ENCODE results near the gene TMCC1.
"Not testable (repeated sequence)": the region's sequence is repeated elsewhere in the genome, so short reads cannot be mapped to it uniquely, and the experiment has no call there.

TMCC1 gene

GRCh38 chr3:129834580-129834979 lies 58.9 kb downstream of the TMCC1 start:
- DNase-seq = peak; percentile 7

GRCh38 chr3:129831942-129832341 lies 61.6 kb downstream of the TMCC1 start:
- DNase-seq = not testable (repeated sequence)

- no peak for DNase-seq
Measured at GRCh38 chr3:129831503-129831902, 62.0 kb downstream of the TMCC1 start.

- DNase-seq = peak; percentile 64
Measured at GRCh38 chr3:129829640-129830039, 63.9 kb downstream of the TMCC1 start.

GRCh38 chr3:129827765-129828164 lies 65.7 kb downstream of the TMCC1 start:
- DNase-seq = no peak

- DNase-seq = peak; percentile 67
Measured at GRCh38 chr3:129824926-129825541, 68.5 kb downstream of the TMCC1 start.

GRCh38 chr3:129822679-129823078 lies 70.8 kb downstream of the TMCC1 start:
- no peak for DNase-seq

GRCh38 chr3:129822241-129822640 lies 71.3 kb downstream of the TMCC1 start:
- no peak for DNase-seq

- DNase-seq = no peak
Measured at GRCh38 chr3:129820587-129820986, 72.9 kb downstream of the TMCC1 start.

- no peak for DNase-seq
Measured at GRCh38 chr3:129812589-129812988, 80.9 kb downstream of the TMCC1 start.

- no peak for DNase-seq
Measured at GRCh38 chr3:129809297-129809696, 84.2 kb downstream of the TMCC1 start.

GRCh38 chr3:129796146-129796545 lies 97.4 kb downstream of the TMCC1 start:
- DNase-seq = no peak

GRCh38 chr3:129795186-129796010 lies 98.1 kb downstream of the TMCC1 start:
- DNase-seq = no peak

GRCh38 chr3:129794311-129795185 lies 99.0 kb downstream of the TMCC1 start:
- DNase-seq = peak; percentile 93

GRCh38 chr3:129793942-129794310 lies 99.6 kb downstream of the TMCC1 start:
- peak; percentile 82 for DNase-seq

- DNase-seq = peak; percentile 79
Measured at GRCh38 chr3:129793319-129793718, 100.2 kb downstream of the TMCC1 start.

- no peak for DNase-seq
Measured at GRCh38 chr3:129783470-129783869, 110.0 kb downstream of the TMCC1 start.

GRCh38 chr3:129778871-129779270 lies 114.6 kb downstream of the TMCC1 start:
- no peak for DNase-seq

- no peak for DNase-seq
Measured at GRCh38 chr3:129777806-129778205, 115.7 kb downstream of the TMCC1 start.

- DNase-seq = no peak
Measured at GRCh38 chr3:129775870-129776269, 117.6 kb downstream of the TMCC1 start.

- no peak for DNase-seq
Measured at GRCh38 chr3:129773691-129774663, 119.5 kb downstream of the TMCC1 start.

- DNase-seq = no peak
Measured at GRCh38 chr3:129770604-129771003, 122.9 kb downstream of the TMCC1 start.
